Measurements from ENCODE around the gene SLC35F4.

The SLC35F4 gene

GRCh38 chr14:57820581-57820980 lies 45.3 kb downstream of the SLC35F4 start:
- Histone ChIP-seq H3K4me3 (ENCODE audit: low read length) (no peak overlapping the region), H3K9me3 (ENCODE audit: control insufficient read depth, low read length) (no peaks in the 10 kb centered on the region), H3K9ac (ENCODE audit: low read length) (no peak overlapping the region), H3K4me1 (ENCODE audit: control insufficient read depth, insufficient read depth, low read length) (no peaks in the 10 kb centered on the region), H3K27me3 (ENCODE audit: control insufficient read depth, insufficient read depth, low read length) (no peaks in the 10 kb centered on the region), H3K36me3 (ENCODE audit: control insufficient read depth, insufficient read depth, low read length) (no peaks in the 10 kb centered on the region)

DNA sequence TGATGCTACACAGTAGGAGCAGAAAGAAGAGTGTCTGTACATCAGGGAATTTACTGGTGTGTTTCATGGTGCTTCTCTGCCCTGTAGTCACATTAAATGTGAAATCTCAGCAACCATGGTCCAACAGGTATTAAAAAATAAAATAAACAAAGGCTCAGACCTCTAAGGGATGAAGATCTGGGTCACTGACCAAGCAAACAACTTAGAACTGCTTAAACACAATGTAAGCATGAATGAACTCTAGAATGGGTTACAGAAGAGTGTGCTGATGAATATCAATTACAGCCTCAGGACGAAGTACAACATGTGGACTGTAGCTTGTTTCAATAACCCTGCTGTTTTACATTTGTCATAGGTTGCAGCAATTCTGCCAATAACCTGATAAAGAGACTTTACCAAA lies 47.4 kb downstream of the SLC35F4 start:
- H3K9me3 ChIP-seq (ENCODE audit: control insufficient read depth, low read length): no peaks in the 10 kb centered on the region
- no peaks in the 10 kb centered on the region for H3K4me1 ChIP-seq (ENCODE audit: control insufficient read depth, insufficient read depth, low read length)
- no peaks in the 10 kb centered on the region for H3K36me3 ChIP-seq (ENCODE audit: control insufficient read depth, insufficient read depth, low read length)
- H3K4me3 ChIP-seq (ENCODE audit: low read length): no peak overlapping the region
- H3K9ac ChIP-seq (ENCODE audit: low read length): no peak overlapping the region
- no peaks in the 10 kb centered on the region for H3K27me3 ChIP-seq (ENCODE audit: control insufficient read depth, insufficient read depth, low read length)

DNA sequence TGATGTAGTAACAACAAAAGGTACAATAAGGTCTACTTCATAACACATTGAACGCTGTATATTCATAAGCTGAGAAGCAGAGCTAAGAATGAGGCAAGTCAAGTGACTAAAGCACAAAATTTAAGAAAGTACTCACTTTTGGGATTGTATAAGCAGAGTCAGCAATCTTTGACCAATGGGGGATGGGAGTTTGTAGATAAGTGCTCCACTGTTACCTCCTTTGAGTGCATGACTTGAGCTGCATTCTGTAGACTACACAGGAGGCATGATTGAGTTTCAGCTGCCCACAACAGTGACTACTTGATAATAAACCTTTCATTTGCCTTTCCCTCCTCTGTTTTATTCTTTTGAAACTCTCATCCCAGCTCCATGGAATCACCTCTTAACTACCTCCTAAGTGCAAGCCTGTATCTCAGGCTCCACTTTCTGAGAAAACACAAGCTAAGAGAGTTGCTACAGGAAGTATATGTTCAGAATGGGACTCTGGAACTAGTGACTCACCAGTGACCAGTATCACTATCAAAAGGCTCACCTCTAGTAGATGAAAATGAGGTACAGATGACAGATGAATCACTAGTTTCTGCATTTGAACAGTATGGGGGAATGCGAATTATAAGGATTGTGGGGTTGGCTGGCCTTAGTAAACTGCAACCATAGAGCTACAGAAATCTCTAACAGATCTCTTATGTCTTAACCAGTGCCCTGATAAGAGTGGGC lies 49.2 kb downstream of the SLC35F4 start:
- no peaks in the 10 kb centered on the region for H3K9me3 ChIP-seq (ENCODE audit: control insufficient read depth, low read length)
- no peak overlapping the region for H3K9ac ChIP-seq (ENCODE audit: low read length)
- no peaks in the 10 kb centered on the region for H3K4me1 ChIP-seq (ENCODE audit: control insufficient read depth, insufficient read depth, low read length)
- H3K36me3 ChIP-seq (ENCODE audit: control insufficient read depth, insufficient read depth, low read length): no peaks in the 10 kb centered on the region
- H3K27me3 ChIP-seq (ENCODE audit: control insufficient read depth, insufficient read depth, low read length): no peaks in the 10 kb centered on the region
- no peak overlapping the region for H3K4me3 ChIP-seq (ENCODE audit: low read length)

GRCh38 chr14:57814726-57815125 lies 51.2 kb downstream of the SLC35F4 start:
- no peak overlapping the region for H3K4me3 ChIP-seq (ENCODE audit: low read length)
- no peak overlapping the region for H3K9ac ChIP-seq (ENCODE audit: low read length)
- H3K9me3 ChIP-seq (ENCODE audit: control insufficient read depth, low read length): no peaks in the 10 kb centered on the region
- H3K36me3 ChIP-seq (ENCODE audit: control insufficient read depth, insufficient read depth, low read length): no peaks in the 10 kb centered on the region
- H3K27me3 ChIP-seq (ENCODE audit: control insufficient read depth, insufficient read depth, low read length): no peaks in the 10 kb centered on the region
- no peaks in the 10 kb centered on the region for H3K4me1 ChIP-seq (ENCODE audit: control insufficient read depth, insufficient read depth, low read length)

- H3K4me3 ChIP-seq (ENCODE audit: low read length): no peak overlapping the region
- H3K27me3 ChIP-seq (ENCODE audit: control insufficient read depth, insufficient read depth, low read length): no peaks in the 10 kb centered on the region
- H3K9me3 ChIP-seq (ENCODE audit: control insufficient read depth, low read length): no peaks in the 10 kb centered on the region
- H3K4me1 ChIP-seq (ENCODE audit: control insufficient read depth, insufficient read depth, low read length): no peaks in the 10 kb centered on the region
- no peaks in the 10 kb centered on the region for H3K36me3 ChIP-seq (ENCODE audit: control insufficient read depth, insufficient read depth, low read length)
- no peak overlapping the region for H3K9ac ChIP-seq (ENCODE audit: low read length)
These were observed 53.2 kb downstream of the SLC35F4 start for GRCh38 chr14:57812741-57813140.

DNA sequence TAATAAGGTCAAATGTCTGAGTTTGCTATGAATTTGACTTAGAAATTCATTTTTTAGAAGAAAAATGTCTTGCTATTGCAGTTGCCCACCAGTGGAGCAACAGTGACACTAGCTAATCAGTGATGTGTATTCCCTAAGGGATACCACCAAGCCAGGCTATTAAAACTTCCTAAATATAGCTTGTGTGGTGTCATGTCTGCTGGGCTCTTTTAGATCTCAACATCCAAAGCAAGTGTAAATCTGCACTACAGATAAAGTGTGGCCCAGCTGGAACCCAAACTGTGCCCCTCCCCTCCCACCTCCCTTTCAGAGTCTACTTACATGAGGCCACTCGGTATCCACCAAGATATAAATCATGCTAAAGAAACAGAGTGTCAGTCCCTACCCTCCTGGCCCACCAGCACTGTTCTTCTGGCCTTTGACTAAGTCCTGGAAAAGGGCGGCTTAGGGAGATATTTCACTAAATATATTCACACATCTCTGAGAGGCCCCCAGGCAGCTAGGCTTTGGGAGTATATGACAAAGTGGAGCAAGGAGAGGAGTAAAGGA lies 53.8 kb downstream of the SLC35F4 start:
- H3K4me1 ChIP-seq (ENCODE audit: control insufficient read depth, insufficient read depth, low read length): no peaks in the 10 kb centered on the region
- H3K9me3 ChIP-seq (ENCODE audit: control insufficient read depth, low read length): no peaks in the 10 kb centered on the region
- H3K4me3 ChIP-seq (ENCODE audit: low read length): no peak overlapping the region
- H3K27me3 ChIP-seq (ENCODE audit: control insufficient read depth, insufficient read depth, low read length): no peaks in the 10 kb centered on the region
- no peak overlapping the region for H3K9ac ChIP-seq (ENCODE audit: low read length)
- H3K36me3 ChIP-seq (ENCODE audit: control insufficient read depth, insufficient read depth, low read length): no peaks in the 10 kb centered on the region

GRCh38 chr14:57809808-57810207 lies 56.1 kb downstream of the SLC35F4 start:
- no peaks in the 10 kb centered on the region for H3K36me3 ChIP-seq (ENCODE audit: control insufficient read depth, insufficient read depth, low read length)
- no peaks in the 10 kb centered on the region for H3K27me3 ChIP-seq (ENCODE audit: control insufficient read depth, insufficient read depth, low read length)
- no peak overlapping the region for H3K9ac ChIP-seq (ENCODE audit: low read length)
- H3K9me3 ChIP-seq (ENCODE audit: control insufficient read depth, low read length): no peaks in the 10 kb centered on the region
- no peaks in the 10 kb centered on the region for H3K4me1 ChIP-seq (ENCODE audit: control insufficient read depth, insufficient read depth, low read length)
- no peak overlapping the region for H3K4me3 ChIP-seq (ENCODE audit: low read length)

DNA sequence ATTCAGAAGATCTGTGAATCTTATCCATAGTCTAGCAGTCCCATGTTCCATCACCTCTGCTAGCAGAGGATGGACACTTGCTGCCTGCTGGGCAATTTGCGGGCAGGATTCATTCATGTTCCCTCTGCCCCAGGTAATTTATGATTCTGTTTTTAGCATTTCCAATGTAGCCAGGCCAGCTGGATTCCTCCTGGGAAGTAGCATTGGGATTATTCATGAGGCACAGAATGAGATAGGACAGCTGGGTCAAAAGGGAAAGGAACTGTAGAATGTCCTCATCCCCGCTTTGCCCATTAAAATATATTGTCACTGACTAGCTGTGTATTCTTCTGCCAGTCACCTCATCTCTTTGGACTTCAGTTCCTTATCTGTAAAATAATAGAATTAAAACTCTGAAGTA lies 68.7 kb downstream of the SLC35F4 start:
- no peaks in the 10 kb centered on the region for H3K9me3 ChIP-seq (ENCODE audit: control insufficient read depth, low read length)
- H3K4me1 ChIP-seq (ENCODE audit: control insufficient read depth, insufficient read depth, low read length): no peaks in the 10 kb centered on the region
- H3K36me3 ChIP-seq (ENCODE audit: control insufficient read depth, insufficient read depth, low read length): no peaks in the 10 kb centered on the region
- no peak overlapping the region for H3K4me3 ChIP-seq (ENCODE audit: low read length)
- H3K9ac ChIP-seq (ENCODE audit: low read length): no peak overlapping the region
- no peaks in the 10 kb centered on the region for H3K27me3 ChIP-seq (ENCODE audit: control insufficient read depth, insufficient read depth, low read length)

GRCh38 chr14:57796556-57796955 lies 69.3 kb downstream of the SLC35F4 start:
- no peaks in the 10 kb centered on the region for H3K36me3 ChIP-seq (ENCODE audit: control insufficient read depth, insufficient read depth, low read length)
- H3K4me1 ChIP-seq (ENCODE audit: control insufficient read depth, insufficient read depth, low read length): no peaks in the 10 kb centered on the region
- no peak overlapping the region for H3K4me3 ChIP-seq (ENCODE audit: low read length)
- no peak overlapping the region for H3K9ac ChIP-seq (ENCODE audit: low read length)
- no peaks in the 10 kb centered on the region for H3K9me3 ChIP-seq (ENCODE audit: control insufficient read depth, low read length)
- H3K27me3 ChIP-seq (ENCODE audit: control insufficient read depth, insufficient read depth, low read length): no peaks in the 10 kb centered on the region

DNA sequence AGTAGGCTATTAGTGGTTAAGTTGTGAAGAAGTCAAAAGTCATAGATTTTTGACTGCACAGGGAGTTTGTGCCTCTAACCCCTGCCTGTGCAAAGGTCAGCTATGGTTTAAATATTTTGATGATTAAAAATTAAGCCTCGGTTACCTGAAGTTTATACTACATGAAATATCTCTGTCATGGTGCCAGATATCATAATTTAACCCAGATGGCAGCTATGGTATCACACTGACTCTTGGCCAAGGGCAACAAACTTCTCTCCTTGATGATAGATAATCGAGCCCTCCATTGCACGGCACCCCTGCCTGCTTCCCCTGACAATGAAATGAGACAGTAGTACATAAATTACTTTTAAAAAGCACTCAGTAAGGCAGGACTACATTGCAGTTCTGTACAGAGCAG lies 80.8 kb downstream of the SLC35F4 start:
- Histone ChIP-seq H3K9me3 (ENCODE audit: control insufficient read depth, low read length) (no peaks in the 10 kb centered on the region), H3K9ac (ENCODE audit: low read length) (no peak overlapping the region), H3K36me3 (ENCODE audit: control insufficient read depth, insufficient read depth, low read length) (no peaks in the 10 kb centered on the region), H3K27me3 (ENCODE audit: control insufficient read depth, insufficient read depth, low read length) (no peaks in the 10 kb centered on the region), H3K4me1 (ENCODE audit: control insufficient read depth, insufficient read depth, low read length) (no peaks in the 10 kb centered on the region), H3K4me3 (ENCODE audit: low read length) (no peak overlapping the region)

GRCh38 chr14:57771801-57772200 lies 94.1 kb downstream of the SLC35F4 start:
- H3K4me1 ChIP-seq (ENCODE audit: control insufficient read depth, insufficient read depth, low read length): no peaks in the 10 kb centered on the region
- no peaks in the 10 kb centered on the region for H3K27me3 ChIP-seq (ENCODE audit: control insufficient read depth, insufficient read depth, low read length)
- no peaks in the 10 kb centered on the region for H3K9me3 ChIP-seq (ENCODE audit: control insufficient read depth, low read length)
- no peak overlapping the region for H3K9ac ChIP-seq (ENCODE audit: low read length)
- no peaks in the 10 kb centered on the region for H3K36me3 ChIP-seq (ENCODE audit: control insufficient read depth, insufficient read depth, low read length)
- H3K4me3 ChIP-seq (ENCODE audit: low read length): no peak overlapping the region

GRCh38 chr14:57769863-57770523 lies 95.9 kb downstream of the SLC35F4 start:
- H3K4me3 ChIP-seq (ENCODE audit: low read length): no peak overlapping the region
- no peaks in the 10 kb centered on the region for H3K27me3 ChIP-seq (ENCODE audit: control insufficient read depth, insufficient read depth, low read length)
- H3K9ac ChIP-seq (ENCODE audit: low read length): no peak overlapping the region
- H3K36me3 ChIP-seq (ENCODE audit: control insufficient read depth, insufficient read depth, low read length): no peaks in the 10 kb centered on the region
- no peaks in the 10 kb centered on the region for H3K9me3 ChIP-seq (ENCODE audit: control insufficient read depth, low read length)
- H3K4me1 ChIP-seq (ENCODE audit: control insufficient read depth, insufficient read depth, low read length): no peaks in the 10 kb centered on the region
